Left colon (tissue), 2 donors: Measurements from ENCODE around the gene MYL9. TPM values are rescaled to one million over a fixed set of nuclear protein-coding genes. Genes with fewer than 3 reads are reported as not detected.
A peak's percentile ranks its signal among the peaks of the same experiment; 100 is the strongest.

Source experiments
- ATAC-seq: fragments of 200-7000 bp; cut with Tn5 transposase; one replicate; pipeline ENCODE4 v1.9.1; 2020; ENCODE audit warnings: mild to moderate bottlenecking, moderate library complexity
- DNase-seq, 2 donors: peaks; one replicate each; pipeline ENCODE4 v3.0.0-alpha.2; 2020
- intact Hi-C, 2 donors: fragments of 100-400 bp; cut with DNase I in 1 of 2; cut with micrococcal nuclease in 1 of 2; formaldehyde crosslinking; loops; one replicate each; pipeline versions ENCODE4 v1.11.2 to v1.14.0; 2022; cut with DNase I, micrococcal nuclease
- total RNA-seq, 2 donors: library from RNA; stranded (reverse); fragmentation: NEBNext Ultra II Directional; extraction: Animal tissue kit (Norgen Biotek cat#: 25700); gene quantifications; one replicate each; pipeline ENCODE4 v1.2.1, GENCODE V29; 2021
- donor health status: DM: no; HTN: no; CAD: no.
- donor health status: DM: yes; HTN: yes; CAD: no.

The MYL9 gene
- total RNA-seq, 2 donors from 2014 or later, result 36.9 to 484 TPM

- ATAC-seq (peak; percentile 71), DNase-seq (peak; percentile 83)
- intact Hi-C loops, result no loop called here
These were observed 31.9 kb downstream of the MYL9 start, which contains the start of gene TGIF2 for GRCh38 chr20:36573103-36573797. Gene TGIF2, plus strand, starts transcription at chr20:36573597. Its CDS starts 5,178 bp downstream, at chr20:36578775.

- intact Hi-C loops, result no loop called here
- ATAC-seq (peak; percentile 42), DNase-seq (peak; percentile 31 to 63)
These were observed 32.6 kb downstream of the MYL9 start for GRCh38 chr20:36573798-36574365.

- peak; percentile 53 to 61 for DNase-seq
- intact Hi-C loops, result no loop called here
- ATAC-seq, result peak; percentile 60
These were observed 33.2 kb downstream of the MYL9 start for GRCh38 chr20:36574366-36575135.

- intact Hi-C loops, result no loop called here
- DNase-seq (no peak), ATAC-seq (no peak)
These were observed 34.7 kb downstream of the MYL9 start for GRCh38 chr20:36576081-36576445.

GRCh38 chr20:36578356-36579041, 37.2 kb downstream of the MYL9 start:
- ATAC-seq (no peak), DNase-seq (no peak)
- intact Hi-C loops, result no loop called here

GRCh38 chr20:36579996-36580545, 38.8 kb downstream of the MYL9 start:
- DNase-seq, result no peak
- intact Hi-C loops, result no loop called here
- ATAC-seq, result no peak

- intact Hi-C loops, result no loop called here
- ATAC-seq (no peak), DNase-seq (no peak)
These were observed 41.0 kb downstream of the MYL9 start for GRCh38 chr20:36582322-36582721.

- no peak for DNase-seq
- intact Hi-C loops, result no loop called here
- ATAC-seq, result no peak
These were observed 41.5 kb downstream of the MYL9 start for GRCh38 chr20:36582821-36583220.

GRCh38 chr20:36584018-36584481, 42.7 kb downstream of the MYL9 start:
- ATAC-seq (no peak), DNase-seq (no peak)
- intact Hi-C loops, result no loop called here

- no peak for ATAC-seq
- intact Hi-C loops, result no loop called here
- no peak for DNase-seq
These were observed 44.2 kb downstream of the MYL9 start for GRCh38 chr20:36585410-36586125.

GRCh38 chr20:36587388-36588070, 46.2 kb downstream of the MYL9 start:
- no peak for DNase-seq
- no peak for ATAC-seq
- intact Hi-C loops, result no loop called here

GRCh38 chr20:36591281-36591680, 50.0 kb downstream of the MYL9 start:
- ATAC-seq (no peak), DNase-seq (no peak)
- intact Hi-C loops, result no loop called here

- intact Hi-C loops, result no loop called here
- ATAC-seq, result peak; percentile 51
These were observed 50.7 kb downstream of the MYL9 start for GRCh38 chr20:36591854-36592641.

GRCh38 chr20:36593347-36593929, 52.1 kb downstream of the MYL9 start:
- intact Hi-C loops, result no loop called here
- ATAC-seq, result no peak
- DNase-seq, result no peak

More at GRCh38 chr20:36591854-36592641, 50.7 kb downstream of the MYL9 start:
- DNase-seq, result no peak

- intact Hi-C loops, result loop anchor here in 1 of 2 donors (5.0 kb wide), 1 partner anchor 43 kb away; no protein-coding TSS in a partner anchor
- ATAC-seq (no peak), DNase-seq (no peak)
These were observed 58.6 kb downstream of the MYL9 start for GRCh38 chr20:36599912-36600345.
